KMS-11 (cell line): ENCODE results near the gene PCDHGA10.

ENCODE experiments used
- H2AFZ ChIP-seq: fragments of 200-600 bp; sonication (generic); 2 replicates; pipeline ENCODE4 v1.6.1; 2016; ENCODE audit warnings: antibody characterized with exemption, mixed run types, low read depth
- H3K27ac ChIP-seq: fragments of 200-600 bp; sonication (generic); 2 replicates; pipeline ENCODE4 v1.6.1; 2016; ENCODE audit warnings: mild to moderate bottlenecking, mixed run types
- H3K27me3 ChIP-seq: fragments of 200-600 bp; sonication (generic); 2 replicates; pipeline ENCODE4 v1.6.1; 2017; ENCODE audit warnings: mild to moderate bottlenecking, low read depth, mixed run types, moderate library complexity; ENCODE audit not compliant: insufficient read depth
- H3K36me3 ChIP-seq: fragments of 200-600 bp; sonication (generic); 2 replicates; pipeline ENCODE4 v1.6.1; 2017; ENCODE audit warnings: mild to moderate bottlenecking, mixed run types; ENCODE audit not compliant: insufficient read depth
- H3K4me1 ChIP-seq: fragments of 200-600 bp; sonication (generic); 2 replicates; pipeline ENCODE4 v1.6.1; 2016; ENCODE audit warnings: mild to moderate bottlenecking, low read depth, mixed run types; ENCODE audit not compliant: poor library complexity, severe bottlenecking
- H3K4me2 ChIP-seq: fragments of 200-600 bp; sonication (generic); 2 replicates; pipeline ENCODE4 v1.7.0; 2016; ENCODE audit warnings: mild to moderate bottlenecking, mixed run types
- H3K4me3 ChIP-seq: fragments of 200-600 bp; sonication (generic); IDR thresholded peaks from 2 replicates; pipeline ENCODE4 v1.6.1; 2017; ENCODE audit warnings: low read depth, low read length, mixed read lengths; ENCODE audit not compliant: insufficient read depth
- H3K79me2 ChIP-seq: fragments of 200-600 bp; sonication (generic); 2 replicates; pipeline ENCODE4 v1.6.1; 2016; ENCODE audit warnings: low read depth, mixed run types; ENCODE audit not compliant: insufficient read depth
- H3K9ac ChIP-seq: fragments of 200-600 bp; sonication (generic); 2 replicates; pipeline ENCODE4 v1.6.1; 2016; ENCODE audit warnings: mild to moderate bottlenecking, mixed run types
- H4K20me1 ChIP-seq: fragments of 200-600 bp; sonication (generic); 2 replicates; pipeline ENCODE4 v1.6.1; 2016; ENCODE audit warnings: mild to moderate bottlenecking, mixed run types; ENCODE audit not compliant: insufficient read depth
- CTCF ChIP-seq: fragments of 200-600 bp; sonication (generic); conservative IDR thresholded peaks from 2 replicates; pipeline ENCODE4 v1.6.1; 2017; ENCODE audit warnings: low read depth, mild to moderate bottlenecking, antibody characterized with exemption, low read length, moderate library complexity, mixed read lengths

Gene PCDHGA10

DNA sequence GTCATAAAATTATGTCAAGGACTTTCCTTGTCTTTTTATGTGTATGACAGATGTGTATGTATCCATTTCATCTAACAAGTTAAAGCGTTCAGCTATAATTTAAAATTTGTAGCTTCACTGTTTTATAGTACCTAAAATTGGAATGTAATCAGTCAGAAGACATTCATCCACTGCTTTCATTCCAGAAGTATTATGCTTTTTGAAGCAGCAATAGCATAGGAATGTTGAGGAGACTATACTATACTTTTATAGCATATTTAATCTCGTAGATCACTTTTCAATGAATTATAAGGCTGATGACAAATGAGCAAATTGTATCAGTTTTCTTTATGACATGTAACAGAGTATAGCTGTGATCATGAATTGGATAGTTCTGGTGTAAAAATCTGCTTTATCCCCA lies 24.4 kb downstream of the PCDHGA10 start:
- TF ChIP-seq CTCF = no peak
- no peak overlapping the region for H3K4me3 ChIP-seq
- H3K27me3 ChIP-seq = no peaks in the 10 kb centered on the region
- H3K4me1 ChIP-seq = no peaks in the 10 kb centered on the region
- H3K9ac ChIP-seq = no peak overlapping the region
- H3K4me2 ChIP-seq = no peak overlapping the region
- no peaks in the 10 kb centered on the region for H3K79me2 ChIP-seq
- no peaks in the 10 kb centered on the region for H4K20me1 ChIP-seq
- no peak overlapping the region for H2AFZ ChIP-seq
- H3K27ac ChIP-seq = no peak overlapping the region
- H3K36me3 ChIP-seq = no peaks in the 10 kb centered on the region

DNA sequence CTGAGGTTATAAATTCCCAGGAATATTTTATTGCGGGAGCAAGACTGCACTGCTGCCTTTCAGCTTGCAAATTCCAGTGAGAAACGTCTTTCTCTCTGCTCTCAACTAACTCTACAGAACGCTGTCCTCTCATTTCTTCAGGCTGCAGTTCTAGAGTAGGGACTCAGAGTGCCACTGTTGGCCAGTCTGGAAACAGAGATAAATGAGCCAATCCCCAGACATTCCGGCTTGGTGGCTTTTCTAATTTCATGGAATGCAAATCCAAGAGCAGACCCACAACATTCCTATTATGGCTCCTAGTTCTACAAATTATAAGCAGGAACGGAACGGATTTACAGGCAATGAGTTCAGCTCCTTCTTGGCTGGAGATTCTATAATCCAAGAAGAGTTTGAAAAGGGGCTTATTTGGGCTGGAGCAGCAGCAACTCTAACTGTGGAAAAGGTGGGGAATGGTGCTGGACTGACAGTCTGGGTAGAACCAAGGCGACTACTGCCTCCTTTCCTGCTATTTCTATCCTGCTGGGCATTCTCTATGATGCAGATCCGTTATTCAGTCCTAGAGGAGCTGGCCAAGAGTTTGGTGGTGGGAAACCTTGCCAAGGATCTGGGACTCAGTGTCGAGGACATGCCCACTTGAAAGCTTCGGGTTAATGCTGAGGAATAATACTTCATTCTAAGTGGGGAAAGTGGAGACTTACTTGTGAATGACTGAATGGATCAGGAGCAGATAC lies 26.8 kb downstream of the PCDHGA10 start:
- TF ChIP-seq CTCF = no peak
- Histone ChIP-seq H3K4me2 (no peak overlapping the region), H3K27ac (no peak overlapping the region), H2AFZ (no peak overlapping the region), H3K4me1 (no peaks in the 10 kb centered on the region), H3K27me3 (no peaks in the 10 kb centered on the region), H4K20me1 (no peaks in the 10 kb centered on the region), H3K79me2 (no peaks in the 10 kb centered on the region), H3K9ac (no peak overlapping the region), H3K36me3 (no peaks in the 10 kb centered on the region), H3K4me3 (no peak overlapping the region)

DNA sequence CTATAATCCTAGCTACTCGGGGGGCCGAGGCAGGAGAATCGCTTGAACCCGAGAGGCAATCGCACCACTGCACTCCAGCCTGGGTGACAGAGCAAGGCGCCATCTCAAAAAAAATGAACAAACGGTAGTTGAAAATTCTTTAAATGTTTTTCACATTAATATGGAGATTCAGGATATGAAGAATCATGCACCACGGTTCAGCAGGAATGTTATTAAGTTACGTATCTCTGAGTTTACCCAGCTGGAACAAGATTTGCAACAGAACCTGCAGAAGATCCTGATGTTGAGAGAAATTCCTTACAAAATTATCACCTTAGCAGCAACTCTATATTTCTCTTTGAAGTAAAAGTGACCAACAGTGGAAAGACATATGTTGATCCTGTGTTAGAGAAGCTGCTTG lies 27.6 kb downstream of the PCDHGA10 start:
- H3K27me3 ChIP-seq = no peaks in the 10 kb centered on the region
- H3K27ac ChIP-seq = no peak overlapping the region
- no peak overlapping the region for H3K4me2 ChIP-seq
- H2AFZ ChIP-seq = no peak overlapping the region
- TF ChIP-seq CTCF = no peak
- H3K36me3 ChIP-seq = no peaks in the 10 kb centered on the region
- no peaks in the 10 kb centered on the region for H4K20me1 ChIP-seq
- H3K4me1 ChIP-seq = no peaks in the 10 kb centered on the region
- H3K79me2 ChIP-seq = no peaks in the 10 kb centered on the region
- no peak overlapping the region for H3K9ac ChIP-seq
- H3K4me3 ChIP-seq = no peak overlapping the region

- no peaks in the 10 kb centered on the region for H3K79me2 ChIP-seq
- no peak overlapping the region for H3K9ac ChIP-seq
- H3K4me1 ChIP-seq = no peaks in the 10 kb centered on the region
- no peak overlapping the region for H3K4me3 ChIP-seq
- no peaks in the 10 kb centered on the region for H4K20me1 ChIP-seq
- no peak overlapping the region for H3K27ac ChIP-seq
- H2AFZ ChIP-seq = no peak overlapping the region
- no peaks in the 10 kb centered on the region for H3K27me3 ChIP-seq
- H3K36me3 ChIP-seq = no peaks in the 10 kb centered on the region
- H3K4me2 ChIP-seq = no peak overlapping the region
- no peak for TF ChIP-seq CTCF
Observed at GRCh38 chr5:141441571-141442170, 28.9 kb downstream of the PCDHGA10 start.
